HG02852 (cell line): ENCODE data around the gene SMKR1.
"Not testable (repeated sequence)": the region's sequence is repeated elsewhere in the genome, so short reads cannot be mapped to it uniquely, and the experiment has no call there.

Source experiments
- ATAC-seq: cut with Tn5 transposase; IDR thresholded peaks from one replicate; pipeline ENCODE4 v1.9.1; 2021; ENCODE audit warnings: mild to moderate bottlenecking, moderate library complexity; ENCODE audit not compliant: unreplicated experiment

The SMKR1 gene

DNA sequence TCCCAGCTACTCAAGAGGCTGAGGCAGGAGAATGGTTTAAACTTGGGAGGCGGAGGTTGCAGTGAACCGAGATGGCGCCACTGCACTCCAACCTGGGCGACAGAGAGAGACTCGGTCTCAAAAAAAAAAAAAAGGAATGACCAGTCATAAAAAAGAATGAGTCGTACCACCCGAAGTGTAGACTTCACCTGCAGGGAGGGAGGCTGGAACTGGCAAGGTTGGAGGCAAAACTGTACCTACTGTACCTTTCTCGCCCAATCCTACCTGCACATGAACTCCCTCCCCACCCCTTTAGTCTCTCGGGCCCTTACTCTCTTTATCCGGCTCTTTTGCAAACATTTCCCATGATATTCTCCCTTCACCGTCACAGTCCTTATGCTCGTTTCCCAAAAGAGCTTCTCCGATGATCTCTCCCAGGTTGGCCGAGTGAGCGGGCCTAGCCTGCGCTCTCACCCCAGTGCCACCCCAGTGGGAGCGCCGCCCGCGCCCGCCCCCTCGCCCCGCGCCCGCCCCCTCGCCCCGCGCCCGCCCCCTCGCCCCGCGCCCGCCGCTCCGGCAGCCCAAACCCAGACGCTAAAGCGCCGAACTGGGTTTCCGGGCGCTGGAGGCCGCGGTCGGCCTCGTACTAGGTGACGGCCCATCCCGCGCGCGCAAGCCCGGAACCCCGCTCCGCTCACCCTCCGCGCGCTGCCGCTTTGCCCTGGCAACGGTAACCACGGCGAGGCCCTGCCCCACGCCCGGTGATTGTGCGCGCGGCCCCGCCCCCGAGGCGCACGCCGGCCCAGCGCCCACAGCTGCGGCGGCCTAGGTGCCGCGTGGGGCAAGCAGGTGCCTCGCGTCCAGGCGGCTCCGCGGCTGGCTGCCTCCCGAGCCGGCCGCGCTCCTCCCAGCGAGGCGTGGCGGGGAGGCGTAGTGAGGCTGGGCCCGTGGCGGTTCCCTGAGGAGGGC is at the start of gene SMKR1:
SMKR1 (plus strand) TSS at position 772 of the 948 bp plus-strand sequence. CDS start 294 bp downstream, outside the sequence.
- peak; percentile 94 for ATAC-seq

DNA sequence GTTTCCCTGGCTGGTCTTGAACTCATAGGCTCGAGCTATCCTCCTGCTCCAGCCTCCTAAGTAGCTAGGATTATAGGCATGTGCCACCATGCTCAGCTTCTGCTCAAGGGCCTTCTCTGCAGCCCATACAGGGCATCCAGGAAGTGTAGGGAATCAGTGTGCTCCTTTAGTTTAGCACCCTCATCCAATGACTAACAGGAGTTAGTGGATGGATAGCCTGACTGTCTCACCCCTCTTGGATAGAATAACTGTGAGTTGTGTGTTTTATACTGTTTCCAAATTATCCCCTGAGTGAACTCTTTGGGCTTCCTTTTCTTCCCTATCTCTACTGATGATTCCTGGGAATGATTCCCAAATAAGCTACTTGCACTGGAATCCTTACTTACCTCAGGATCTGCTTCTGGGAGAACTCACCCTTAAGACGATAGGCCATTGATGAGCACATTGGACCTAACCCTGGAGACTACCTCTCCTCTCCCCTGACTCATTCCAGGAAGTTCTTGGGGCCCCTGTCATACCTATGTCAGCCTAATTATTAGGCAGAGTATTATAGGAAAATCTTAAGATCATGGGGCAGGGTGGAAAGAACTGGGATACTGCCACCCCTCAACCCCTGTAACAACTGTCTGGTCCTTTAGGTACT is 49.6 kb upstream of the SMKR1 start:
- ATAC-seq = no peak

DNA sequence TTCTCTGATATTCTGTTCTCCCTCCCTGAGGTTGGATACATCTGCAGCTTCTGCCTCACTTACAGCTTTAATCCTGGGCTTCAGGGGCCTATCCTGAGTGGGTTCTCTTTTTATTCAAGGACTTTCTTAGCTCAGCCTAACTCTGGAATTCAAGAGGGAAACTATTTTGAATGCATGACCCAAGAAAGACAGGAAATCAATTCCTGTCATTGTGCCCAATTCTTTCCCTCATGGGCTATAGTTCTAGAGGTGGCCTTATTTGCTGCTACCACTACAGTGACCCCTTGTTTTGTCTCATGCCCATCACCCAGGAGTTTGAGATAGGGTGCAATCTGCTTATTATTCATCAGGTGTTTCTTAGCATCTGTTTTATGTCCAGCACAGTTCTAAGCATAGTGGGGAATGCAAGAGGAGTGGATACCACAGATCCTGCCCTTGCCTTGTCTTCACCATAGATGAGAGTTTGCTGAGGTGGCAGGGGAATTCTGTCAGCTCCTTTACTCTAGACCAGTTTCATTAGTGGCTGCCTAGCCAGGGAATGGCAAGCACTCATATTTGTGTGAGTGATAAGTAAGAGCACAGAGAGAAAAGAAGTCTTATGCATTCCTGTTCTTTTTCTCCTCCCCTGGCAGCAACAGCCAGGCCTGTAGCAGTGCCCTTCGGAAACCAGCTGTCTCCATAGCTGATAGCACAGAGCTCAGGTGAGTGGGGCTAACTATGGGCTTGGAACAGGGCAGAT is 48.7 kb upstream of the SMKR1 start:
- no peak for ATAC-seq

DNA sequence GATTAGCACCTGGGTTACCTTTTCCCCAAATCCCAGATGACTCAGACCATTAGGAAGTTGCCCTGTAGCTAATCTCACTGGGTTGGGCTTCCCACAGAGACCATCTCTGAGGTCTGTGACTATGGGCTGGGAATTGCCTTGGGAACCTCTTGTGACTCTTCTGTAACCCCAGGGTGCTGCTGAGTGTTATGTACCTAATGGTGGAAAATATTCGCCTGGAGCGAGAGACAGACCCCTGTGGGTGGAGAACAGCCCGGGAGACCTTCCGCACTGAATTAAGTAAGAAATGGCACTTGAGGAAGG is 48.1 kb upstream of the SMKR1 start:
- ATAC-seq = no peak

DNA sequence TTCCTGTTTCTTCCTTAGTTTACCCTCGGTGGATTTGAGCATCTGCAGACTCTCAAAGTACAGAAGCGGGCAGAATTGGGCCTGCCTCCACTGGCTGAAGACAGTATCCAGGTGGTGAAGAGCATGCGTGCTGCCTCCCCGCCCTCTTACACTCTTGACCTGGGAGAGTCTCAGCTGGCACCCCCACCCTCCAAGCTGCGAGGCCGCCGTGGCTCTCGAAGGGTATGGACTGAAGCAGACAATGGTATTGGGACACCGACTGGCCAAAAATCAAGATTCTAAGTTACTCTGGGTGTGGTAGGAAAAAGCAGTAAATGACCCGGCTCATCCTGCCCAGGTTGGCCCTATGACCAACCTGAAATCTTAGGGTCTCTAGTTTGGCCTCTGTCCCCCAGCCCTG is 45.9 kb upstream of the SMKR1 start:
- ATAC-seq = no peak

DNA sequence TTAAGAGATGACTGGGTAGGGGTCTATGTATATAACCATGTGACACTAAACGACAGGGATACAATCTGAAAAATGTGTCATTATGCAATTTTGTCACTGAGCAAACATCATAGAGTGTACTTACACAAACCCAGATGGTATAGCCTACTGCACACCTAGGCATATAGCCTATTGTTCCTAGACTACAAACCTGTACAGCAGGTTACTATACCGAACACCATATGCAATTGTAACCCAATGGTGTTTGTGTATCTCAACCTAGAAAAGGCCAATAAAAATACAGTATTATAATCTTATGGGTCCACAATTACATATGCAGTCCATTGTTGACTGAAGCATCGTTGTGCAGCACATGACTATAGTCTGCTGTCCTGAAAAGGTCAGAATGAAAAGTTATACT is 45.2 kb upstream of the SMKR1 start:
- no peak for ATAC-seq

DNA sequence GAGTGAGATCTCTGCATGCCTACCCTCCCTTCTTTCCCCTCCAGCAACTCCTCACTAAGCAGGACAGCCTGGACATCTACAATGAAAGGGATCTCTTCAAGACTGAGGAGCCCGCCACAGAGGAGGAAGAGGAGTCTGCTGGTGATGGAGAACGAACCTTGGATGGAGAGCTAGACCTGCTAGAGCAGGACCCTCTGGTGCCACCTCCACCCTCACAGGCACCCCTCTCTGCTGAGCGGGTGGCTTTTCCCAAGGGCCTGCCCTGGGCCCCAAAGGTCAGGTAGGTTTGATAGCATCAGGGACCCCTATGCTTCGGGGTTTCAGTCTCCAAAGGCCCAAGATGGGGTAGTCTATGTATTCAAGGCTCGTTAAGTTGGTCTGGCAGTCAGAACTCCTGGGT is 44.2 kb upstream of the SMKR1 start:
- no peak for ATAC-seq

DNA sequence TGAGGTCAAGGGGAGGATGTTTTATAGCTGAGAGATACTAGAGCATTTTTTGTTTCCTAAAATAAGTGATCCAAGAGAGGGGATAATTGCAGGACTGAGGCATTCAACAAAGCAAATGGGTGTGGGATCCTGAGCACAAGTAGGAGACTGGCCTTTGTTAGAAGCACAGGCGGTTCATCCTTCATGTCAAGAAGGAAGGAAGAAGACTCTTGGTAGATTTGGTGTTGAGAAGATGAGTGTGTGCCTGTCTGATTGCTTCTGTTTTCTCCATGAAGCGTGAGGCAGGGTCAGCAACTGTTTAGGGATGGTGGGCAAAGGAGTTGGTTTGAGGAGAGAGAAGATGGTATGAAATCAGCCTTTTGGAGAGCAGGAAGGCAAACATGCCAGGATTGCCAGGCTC is 40.5 kb upstream of the SMKR1 start:
- ATAC-seq = no peak

DNA sequence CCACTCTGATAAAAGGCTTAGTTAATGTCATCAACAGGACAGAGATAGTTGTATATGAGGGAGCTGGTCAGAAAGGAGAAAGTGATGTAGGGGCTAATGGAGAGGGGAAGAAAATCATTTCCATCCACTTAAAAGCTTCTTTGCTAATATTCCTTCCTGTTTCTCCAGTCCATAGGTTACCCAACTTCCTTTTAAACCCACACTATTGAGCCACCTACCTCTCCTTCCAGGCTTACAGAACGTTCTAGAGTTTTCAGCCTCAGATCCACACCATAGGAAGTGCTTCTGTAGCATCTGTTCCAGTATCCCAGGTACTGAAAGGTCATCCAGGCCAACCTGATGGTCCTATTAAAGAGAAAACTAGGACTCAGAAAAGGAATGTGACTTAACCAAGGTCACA is 39.9 kb upstream of the SMKR1 start:
- ATAC-seq = no peak

DNA sequence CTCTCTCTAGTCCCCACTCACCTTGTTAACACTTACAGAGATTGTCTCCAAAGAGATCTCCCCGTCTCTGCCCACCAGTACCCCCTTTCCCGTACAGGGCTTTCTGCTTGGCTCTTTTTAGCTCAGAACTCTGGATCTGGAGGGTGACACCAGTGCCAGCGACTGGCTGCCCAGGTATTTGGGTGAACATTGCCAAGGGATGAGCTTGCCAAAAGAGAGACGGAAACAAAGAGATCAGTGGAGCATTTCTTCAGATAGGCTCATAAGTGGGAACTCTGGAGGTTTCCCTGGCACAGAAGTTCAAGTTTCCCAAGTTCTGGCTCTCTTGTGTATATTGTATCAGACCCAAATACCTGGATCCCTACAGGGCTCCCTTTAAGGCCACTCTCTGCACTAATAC is 38.1 kb upstream of the SMKR1 start:
- ATAC-seq = no peak

DNA sequence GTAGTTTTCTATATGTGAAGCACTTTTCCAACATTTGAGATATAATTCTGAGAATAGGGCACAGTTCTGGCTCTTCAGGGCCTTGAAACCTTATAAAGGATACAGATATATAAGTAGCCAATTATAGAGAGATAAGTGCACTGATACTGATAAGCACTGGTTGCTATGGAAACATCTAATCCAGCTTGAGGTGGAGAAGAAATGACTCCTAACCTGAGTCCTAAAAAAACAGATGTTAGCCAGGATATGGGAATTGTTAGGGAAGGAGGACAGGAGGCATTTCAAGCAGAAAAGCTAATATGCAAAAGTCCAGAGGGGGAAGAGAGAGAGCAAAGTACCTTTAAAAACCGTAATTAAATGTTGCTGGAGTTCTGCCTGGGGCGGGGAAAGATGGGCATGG is 37.3 kb upstream of the SMKR1 start:
- ATAC-seq = no peak

DNA sequence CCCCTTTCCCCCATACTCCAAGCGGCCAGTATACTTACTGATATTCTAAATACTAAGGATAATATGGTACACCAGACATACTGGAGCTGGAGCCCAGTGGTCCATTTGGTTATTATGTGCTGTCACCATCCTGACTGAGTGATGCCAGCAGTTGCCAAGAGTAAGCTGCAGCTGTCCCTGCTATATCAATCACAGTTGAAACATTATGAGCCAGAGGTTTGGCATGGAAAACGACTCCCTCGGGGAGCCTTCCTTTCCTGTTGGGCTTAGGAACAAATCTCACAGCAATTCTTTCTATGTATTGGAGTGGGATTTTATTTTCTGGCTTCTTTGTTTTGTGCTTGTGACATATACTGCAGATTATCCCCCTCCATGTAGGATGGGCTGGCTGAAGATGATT is 35.5 kb upstream of the SMKR1 start:
- ATAC-seq = no peak

DNA sequence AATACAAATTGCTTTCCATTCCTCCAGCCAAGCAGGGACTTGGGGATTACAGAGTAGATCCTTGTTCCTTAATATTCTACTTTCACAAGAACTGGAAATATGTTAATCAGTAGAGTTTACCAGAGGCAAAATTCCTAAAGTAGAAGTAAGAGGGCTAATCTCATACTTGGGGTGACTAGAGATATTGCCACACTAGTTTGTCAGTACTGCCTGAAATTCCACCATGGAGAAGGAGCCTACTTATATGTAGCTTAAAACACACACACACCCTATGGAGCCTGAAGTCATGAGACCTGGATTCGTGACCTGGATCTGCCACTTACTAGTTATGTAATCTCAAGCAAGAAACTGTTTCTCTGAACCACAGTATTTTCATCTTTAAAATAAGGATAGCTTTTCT is 34.2 kb upstream of the SMKR1 start:
- ATAC-seq = no peak

DNA sequence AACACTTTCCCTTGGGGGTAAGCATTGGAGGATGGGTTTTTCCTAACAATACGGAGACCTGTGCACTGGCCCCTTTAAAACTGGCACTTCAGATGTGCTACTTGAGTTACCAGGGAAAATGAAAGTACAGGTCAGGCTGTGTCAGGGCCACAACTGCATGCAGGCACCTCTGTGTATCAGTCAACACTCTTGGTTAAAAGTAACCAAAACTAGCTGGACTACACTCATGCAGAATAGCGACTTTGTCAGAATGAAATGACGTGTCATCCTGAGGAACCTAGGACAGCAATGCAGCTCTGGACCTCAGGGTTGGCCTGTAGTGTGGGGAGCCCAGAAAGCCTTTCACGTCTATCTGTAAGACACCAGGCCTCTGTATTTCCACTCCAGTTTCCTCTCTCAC is 33.8 kb upstream of the SMKR1 start:
- ATAC-seq = no peak

DNA sequence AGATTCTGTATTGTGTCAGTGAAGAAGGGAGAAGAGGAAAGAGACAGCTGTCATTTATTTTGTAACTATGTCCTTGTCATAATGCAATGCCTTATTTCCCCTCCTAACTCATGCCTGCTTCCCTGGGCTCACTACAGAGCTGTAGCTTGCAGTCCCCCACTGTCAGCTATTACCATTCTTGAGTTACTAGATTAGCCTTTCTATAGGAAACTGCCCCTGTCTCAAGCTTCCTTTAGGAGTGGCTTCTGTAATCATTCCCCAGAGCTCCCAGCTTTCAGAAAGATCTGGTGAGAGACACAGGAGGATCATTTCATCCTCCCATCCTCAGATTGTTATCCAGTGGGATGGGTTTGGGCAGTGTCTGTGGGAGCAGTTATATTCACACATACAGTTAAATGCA is 32.4 kb upstream of the SMKR1 start:
- ATAC-seq = no peak

DNA sequence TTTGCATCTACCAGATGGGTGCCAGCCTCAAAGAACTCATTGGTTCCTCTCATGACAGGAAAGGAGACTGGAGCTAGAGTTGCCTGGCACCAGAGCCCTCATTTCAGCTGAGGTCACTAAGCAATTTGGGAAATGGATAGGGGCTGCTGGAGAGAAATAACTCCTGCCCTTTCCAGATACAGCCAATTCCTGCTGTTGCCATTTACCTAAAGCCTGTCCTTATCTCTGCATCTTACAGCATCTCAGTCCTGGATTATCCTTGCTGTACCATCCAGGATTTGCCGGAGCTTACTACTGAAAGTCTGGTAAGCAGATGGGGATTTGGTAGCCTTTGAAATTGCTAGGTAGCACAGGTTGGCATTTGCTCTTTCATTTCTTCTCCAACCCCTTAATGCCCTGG is 31.9 kb upstream of the SMKR1 start:
- ATAC-seq = no peak

DNA sequence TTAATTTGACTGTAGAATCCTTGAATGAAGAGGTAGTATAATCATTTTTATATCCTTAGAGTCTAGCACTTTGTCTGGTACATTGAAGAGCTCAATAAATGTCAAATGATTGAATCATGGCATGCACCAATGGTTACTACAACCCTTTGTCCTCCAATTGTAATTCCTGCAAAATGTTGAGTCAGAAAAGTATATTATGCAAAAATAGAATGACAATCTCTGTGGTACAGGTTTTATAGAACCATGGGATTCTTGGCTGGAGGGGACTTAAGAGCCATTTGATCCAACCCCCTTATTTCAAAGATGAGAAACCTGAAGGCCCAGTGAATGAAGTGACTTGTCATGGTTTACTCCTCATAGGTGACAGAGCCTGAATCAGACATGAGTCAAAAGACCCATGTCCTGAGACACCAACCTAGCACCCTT is 30.9 kb upstream of the SMKR1 start:
- ATAC-seq = no peak

DNA sequence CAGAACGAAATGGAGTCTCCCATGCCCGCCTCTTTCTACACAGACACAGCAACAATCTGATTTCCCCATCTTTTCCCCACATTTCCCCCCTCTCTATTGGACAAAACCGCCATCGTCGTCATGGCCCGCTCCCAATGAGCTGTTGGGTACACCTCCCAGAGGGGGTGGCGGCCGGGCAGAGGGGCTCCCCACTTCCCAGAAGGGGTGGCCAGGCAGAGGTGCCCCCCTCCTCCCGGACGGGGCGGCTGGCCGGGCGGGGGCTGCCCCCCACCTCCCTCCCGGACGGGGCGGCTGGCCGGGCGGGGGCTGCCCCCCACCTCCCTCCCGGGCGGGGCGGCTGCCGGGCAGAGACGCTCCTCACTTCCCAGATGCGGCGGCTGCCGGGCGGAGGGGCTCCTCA is 26.4 kb upstream of the SMKR1 start:
- not testable (repeated sequence) for ATAC-seq

DNA sequence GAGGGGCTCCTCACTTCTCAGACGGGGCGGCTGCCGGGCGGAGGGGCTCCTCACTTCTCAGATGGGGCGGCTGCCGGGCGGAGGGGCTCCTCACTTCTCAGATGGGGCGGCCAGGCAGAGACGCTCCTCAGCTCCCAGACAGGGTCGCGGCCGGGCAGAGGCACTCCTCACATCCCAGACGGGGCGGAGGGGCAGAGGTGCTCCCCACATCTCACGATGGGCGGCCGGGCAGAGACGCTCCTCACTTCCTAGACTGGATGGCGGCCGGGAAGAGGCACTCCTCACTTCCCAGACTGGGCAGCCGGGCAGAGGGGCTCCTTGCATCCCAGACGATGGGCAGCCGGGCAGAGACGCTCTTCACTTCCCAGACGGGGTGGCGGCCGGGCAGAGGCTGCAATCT is 25.9 kb upstream of the SMKR1 start:
- not testable (repeated sequence) for ATAC-seq

DNA sequence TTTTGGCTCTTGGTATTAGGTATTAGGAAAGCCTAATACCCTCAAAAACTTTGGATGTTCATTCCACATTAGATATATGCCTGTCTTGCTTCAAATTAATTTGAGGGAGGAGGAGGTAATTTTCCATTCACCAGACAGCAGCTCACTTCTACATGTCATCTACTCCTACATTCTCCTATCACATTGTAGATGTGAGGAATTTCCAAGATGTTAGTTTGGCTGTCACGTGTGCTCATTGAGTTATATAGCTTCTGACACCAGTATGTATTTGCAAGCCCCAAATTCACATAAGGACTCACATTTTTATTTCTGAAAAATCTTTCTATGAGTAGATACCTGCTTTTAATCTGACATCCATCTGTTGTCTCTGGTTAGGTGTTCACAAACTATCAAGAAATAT is 22.5 kb upstream of the SMKR1 start:
- ATAC-seq = no peak

DNA sequence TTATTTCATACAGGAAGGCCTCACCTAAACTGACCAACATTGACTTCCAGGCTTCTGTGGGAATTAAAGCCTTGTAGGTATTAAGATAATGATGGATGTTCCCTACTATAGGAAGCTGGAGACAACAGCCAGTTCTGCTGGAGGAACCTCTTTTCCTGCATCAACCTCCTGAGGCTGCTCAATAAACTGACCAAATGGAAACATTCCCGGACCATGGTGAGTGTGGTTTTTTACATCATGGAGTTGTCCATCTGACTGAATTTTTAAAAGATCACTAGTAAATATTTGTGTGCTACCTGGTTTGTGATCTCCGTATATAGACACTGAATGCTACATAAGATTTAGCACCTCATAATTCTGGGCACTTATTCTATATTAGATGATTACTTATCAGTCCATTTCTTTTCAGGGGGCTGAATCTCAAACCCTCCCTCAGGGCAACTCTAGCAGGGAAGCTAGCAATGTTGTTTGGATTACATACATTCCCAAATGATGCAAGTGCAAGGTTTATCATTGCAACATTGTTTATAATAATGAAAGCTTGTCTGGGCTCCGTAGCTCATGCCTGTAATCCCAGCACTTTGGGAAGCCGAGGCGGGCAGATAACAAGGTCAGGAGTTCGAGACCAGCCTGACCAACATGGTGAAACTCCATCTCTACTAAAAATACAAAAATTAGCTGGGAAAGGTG is 21.5 kb upstream of the SMKR1 start:
- ATAC-seq = no peak
